GM19351 (cell line): ENCODE measurements around the gene THRSP.
"Not testable (repeated sequence)": the region's sequence is repeated elsewhere in the genome, so short reads cannot be mapped to it uniquely, and the experiment has no call there.

ENCODE experiments used
- ATAC-seq: cut with Tn5 transposase; IDR thresholded peaks from one replicate; pipeline ENCODE4 v1.9.1; 2021; ENCODE audit warnings: mild to moderate bottlenecking, moderate library complexity; ENCODE audit not compliant: unreplicated experiment

Gene THRSP

DNA sequence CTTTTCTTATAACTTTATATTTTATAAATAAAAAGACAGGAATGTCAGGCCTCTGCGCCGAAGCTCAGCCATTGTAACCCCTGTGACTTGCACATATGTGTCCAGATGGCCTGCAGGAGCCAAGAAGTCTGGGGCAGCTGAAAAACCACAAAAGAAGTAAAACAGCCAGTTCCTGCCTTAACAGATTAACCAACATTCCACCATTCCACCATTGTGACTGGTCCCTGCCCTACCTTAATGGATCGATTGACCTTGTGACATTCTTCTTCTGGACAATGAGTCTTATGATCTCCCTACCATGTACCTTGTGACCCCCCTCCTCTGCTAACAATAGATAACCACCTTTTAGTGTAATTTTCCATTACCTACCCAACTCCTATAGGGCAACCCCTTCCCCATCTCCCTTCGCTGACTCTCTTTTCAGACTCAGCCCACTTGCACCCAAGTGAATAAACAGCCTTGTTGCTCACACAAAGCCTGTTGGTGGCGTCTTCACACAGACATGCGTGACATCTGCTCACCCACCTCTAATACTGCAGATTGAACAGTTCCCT, 22.9 kb downstream of the THRSP start:
- not testable (repeated sequence) for ATAC-seq

DNA sequence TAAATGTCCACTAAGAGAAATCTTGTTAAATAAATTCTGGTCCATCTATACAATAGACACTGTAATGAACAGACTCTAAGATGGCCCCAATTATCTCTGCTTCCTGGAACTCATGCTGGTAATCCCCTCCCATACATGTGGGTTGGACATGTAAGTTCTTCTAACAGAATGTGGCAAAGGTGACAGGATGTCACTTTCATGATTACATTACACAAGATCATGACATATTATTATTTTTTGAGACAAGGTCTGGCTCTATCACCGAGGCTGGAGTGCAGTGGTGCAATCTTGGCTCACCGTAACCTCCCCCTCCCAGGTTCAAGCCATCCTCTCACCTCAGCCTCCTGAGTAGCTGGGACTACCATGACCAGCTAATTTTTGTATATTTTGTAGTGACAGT, 30.6 kb downstream of the THRSP start:
- ATAC-seq = no peak

DNA sequence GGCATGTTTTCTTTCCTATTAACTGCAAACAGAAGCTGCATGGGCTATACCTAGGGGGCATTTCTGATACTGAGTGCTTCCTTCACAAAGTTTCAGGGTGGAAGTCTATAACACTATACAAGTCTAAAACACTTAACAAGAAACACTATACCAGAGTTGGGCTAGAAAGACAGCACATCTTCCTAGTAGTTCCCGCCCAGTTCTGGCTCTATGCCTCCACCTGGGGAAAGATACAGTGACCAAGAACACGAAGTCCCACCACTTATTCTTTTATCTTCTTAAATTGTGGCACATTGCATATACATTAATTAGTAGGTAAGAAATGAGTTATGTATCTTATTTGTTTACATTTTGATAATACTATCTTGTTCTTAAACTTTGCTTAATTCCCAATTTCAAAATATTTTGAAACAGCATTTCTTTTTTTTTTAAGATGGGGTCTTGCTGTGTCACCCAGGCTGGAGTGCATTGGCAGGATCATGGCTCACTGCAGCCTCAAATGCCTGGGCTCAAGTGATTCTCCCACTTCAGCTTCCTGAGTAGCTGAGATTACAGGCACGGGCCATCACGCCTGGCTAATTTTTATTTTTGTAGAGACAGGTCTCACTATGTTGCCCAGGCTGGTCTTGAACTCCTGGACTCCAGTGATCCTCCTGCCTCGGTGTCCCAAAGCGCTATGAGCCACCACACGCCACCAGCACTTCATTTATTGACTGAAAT, 34.2 kb downstream of the THRSP start:
- ATAC-seq = no peak

DNA sequence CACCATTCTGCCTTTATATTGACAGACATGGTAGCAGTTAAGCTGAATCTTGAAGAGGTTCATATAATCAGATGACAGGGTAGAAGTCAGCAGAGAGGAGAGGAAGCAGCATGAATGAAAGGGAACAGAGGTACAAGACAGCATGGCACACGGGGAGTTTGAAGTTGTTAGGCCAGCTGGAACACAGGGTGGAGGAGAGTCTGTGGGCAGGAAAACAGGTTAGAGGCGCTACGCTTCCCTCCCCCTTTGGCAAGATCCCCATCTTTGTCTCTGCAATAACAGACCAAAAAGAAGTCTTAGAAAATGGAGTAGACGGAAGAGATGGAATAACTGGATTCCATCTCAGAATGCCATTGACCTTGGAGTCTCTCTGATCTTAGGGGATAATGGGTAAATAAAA, 36.0 kb downstream of the THRSP start:
- ATAC-seq = no peak

DNA sequence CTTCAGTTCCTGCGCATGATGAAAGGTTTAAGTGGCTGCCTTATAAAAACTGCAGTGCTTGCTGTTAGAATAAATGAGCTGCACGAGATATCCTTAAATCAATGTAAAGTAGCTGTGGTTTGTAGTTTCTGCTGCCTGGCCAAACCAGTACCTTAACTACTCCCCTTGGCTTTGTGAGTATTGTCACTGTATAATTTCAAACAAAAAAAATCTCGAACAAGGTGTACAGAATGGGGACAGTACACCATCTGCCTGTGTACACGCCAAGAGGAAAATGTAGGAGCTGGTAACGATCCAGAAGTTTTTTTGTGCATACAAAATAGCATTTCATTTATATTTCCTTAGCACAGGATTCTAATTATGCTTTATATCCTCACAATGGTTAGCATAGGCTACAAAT, 36.6 kb downstream of the THRSP start:
- ATAC-seq = no peak

DNA sequence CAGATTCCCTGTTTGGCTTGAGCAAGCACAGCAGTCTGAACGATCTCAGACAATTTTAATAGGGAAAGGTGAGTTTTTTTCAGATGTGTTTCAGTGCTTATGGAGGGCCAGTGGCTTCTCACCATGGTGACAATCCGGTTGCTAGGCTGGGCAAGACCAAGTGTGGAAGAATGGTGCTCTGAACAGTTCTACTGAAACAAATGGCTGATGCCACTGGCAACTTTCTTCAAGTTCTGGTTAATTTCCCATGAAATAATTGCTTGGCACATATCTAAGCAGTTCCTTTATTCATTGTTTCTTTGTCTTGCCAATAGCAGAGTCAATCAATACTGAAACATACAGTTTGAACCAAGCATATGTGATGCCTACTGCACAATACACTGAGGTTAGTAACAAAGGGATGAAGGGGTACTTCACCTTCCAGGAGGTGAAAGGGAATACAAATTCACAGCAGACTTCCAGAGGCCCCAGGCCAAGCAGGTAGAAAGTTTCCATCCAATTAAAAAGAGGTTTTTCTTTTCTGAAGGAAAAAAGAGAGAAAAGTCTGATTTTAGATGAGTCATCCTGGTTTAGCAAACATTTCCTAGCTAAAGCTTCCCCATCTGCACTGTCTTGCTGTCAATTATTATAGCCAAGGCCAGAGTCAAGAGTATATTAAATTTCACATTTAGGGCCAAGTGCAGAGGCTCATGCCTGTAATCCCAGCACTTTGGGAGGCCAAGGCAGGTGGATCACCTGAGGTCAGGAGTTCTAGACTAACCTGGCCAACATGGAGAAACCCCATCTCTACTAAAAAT, 37.2 kb downstream of the THRSP start:
- ATAC-seq = no peak

DNA sequence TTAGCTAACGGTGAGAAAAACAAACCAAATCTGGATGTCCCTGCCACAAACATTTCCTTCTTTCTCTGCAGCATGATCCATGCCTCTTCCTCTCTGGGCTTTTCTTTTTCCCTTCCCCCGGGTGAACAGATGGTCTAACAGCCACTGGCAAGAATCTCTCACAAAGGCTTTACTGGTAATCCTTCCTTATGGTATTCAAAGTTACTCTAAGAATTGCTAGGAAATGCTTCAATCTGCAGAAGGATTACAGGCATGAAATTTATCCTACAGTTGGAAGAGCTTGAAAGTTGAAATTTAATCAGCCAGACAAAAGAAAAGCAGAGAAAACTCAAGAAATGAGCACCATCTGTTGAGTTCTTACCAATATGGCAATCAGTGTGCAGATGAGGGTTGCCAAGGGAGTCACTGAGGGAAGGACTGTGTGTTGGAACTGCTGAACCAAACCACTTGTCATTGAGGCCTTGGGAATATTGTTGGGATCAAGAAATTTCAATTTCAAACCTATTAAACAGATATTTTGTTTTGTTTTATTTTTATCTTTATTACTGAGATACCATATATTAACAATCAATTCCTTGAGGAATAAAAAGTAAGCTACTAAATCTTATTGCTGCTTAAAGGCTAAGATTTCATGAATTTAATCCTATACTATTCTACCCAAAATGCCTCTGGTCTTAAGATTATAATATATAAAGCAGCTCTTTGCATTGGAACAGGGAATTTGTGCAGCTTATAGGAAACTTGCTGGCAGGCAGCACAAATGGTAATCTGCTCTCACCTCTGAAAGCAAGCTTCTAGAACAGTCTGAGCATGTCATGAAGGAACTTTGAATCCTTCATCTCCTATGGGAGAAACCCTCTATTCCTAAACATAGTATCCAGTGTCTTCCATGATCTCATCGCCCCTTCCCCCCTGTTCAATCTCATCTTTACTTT, 45.7 kb downstream of the THRSP start:
- no peak for ATAC-seq

DNA sequence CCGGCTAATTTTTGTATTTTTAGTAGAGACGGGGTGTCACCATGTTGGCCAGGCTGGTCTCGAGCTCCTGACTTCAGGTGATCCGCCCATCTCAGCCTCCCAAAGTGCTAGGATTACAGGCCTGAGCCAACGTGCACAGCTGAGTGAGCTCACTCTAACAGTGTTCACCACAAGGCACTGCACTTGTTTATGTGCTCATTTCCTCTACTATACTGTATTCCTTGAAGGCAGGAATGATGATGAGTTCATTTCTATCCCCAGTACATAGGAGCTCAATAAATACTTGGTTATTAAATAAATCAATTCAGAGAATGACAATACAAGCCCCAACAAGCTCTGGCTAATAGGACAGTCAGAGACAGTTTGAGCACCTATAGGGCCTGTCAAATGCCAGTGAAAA, 46.7 kb downstream of the THRSP start:
- no peak for ATAC-seq

DNA sequence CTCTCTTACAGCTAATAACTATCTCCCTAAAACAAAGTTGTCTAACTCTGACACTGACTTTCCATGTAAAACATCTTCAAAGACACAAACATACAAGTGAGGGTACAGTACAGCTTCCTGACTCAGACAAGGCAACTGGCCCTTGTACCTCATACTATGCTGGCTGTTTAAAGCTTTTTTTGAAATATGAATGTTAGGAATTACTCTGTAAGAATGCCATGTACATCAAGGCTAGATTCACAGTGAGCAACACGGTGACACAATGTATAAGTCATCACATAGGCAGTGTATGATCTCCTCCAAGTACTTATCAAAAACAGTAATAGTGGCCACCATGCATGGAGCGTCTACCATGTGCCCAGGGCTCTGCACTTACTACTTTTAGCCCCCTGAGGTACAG, 47.2 kb downstream of the THRSP start:
- no peak for ATAC-seq

DNA sequence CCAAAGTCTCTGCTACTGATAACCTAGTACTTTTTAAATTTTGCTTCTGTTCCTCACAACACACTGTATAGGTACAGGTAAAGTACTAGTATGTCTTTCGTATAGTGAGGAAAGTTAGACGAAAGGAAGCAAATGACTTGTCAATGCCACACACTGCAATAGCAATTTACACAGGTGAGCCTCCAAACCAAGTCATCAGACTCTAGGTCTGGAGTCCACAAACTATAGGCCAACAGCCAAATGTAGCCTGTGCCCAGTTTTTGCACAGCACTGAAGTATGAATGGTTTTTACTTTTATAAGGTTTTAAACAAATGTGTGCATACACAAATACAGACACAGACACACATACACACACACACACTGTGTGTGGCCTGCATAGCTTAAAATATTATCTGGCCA, 47.6 kb downstream of the THRSP start:
- ATAC-seq = no peak

DNA sequence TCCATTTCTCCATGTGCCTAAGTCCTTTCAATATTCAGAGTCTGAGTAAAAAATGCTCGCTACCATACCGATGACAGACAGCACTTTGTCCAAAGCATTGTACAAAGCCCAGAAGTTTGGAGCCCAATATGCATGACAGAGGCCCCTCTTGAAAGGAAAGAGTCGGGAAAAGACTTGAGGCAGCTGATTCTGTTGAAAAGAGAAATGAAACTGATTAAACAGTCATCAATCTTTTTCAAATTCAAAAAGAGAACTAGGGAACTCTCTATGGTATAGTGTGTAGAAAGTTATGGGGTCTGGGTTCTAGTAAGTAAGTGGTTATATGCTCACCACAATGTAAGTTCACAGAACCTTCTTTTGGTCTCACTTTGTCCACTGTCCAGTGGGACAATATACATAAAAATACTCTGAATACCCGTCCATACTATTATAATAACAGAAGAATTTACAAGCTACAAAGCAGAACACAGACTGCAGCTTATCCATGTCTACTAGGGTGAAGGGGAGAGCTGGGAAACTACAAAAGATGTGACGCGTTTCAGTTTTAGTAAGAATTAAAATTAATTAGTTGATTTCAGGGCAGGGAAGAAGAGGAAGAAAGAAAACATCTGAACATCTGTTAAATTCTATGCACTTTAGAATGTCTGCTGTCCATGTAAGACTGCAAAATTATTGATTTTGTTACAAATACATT, 49.1 kb downstream of the THRSP start:
- ATAC-seq = no peak
